ENCODE measurements around the gene GJB4.

Gene GJB4

GRCh38 chr1:34779005-34779404, 19.5 kb downstream of the GJB4 start:
- DNase-seq: no peak

- DNase-seq: peak; percentile 58
These were observed 20.0 kb downstream of the GJB4 start for GRCh38 chr1:34779526-34779925.

- DNase-seq: no peak
These were observed 20.4 kb downstream of the GJB4 start for GRCh38 chr1:34779962-34780361.

- no peak for DNase-seq
These were observed 21.0 kb downstream of the GJB4 start for GRCh38 chr1:34780528-34780927.

GRCh38 chr1:34781071-34781843, 21.7 kb downstream of the GJB4 start, which contains the start of gene GJB3:
Gene GJB3, plus strand, starts transcription at chr1:34781214. Its CDS starts 3,549 bp downstream, at chr1:34784763.
- DNase-seq: peak; percentile 52

- peak; percentile 63 for DNase-seq
These were observed 22.4 kb downstream of the GJB4 start for GRCh38 chr1:34781844-34782391.

GRCh38 chr1:34784751-34785221, 25.2 kb downstream of the GJB4 start:
- DNase-seq: no peak

GRCh38 chr1:34785231-34785874, 25.8 kb downstream of the GJB4 start:
- DNase-seq: no peak

GRCh38 chr1:34785875-34786470, 26.4 kb downstream of the GJB4 start:
- DNase-seq: no peak

- DNase-seq: peak; percentile 74
These were observed 27.2 kb downstream of the GJB4 start for GRCh38 chr1:34786521-34787325.

- DNase-seq: no peak
These were observed 28.2 kb downstream of the GJB4 start for GRCh38 chr1:34787461-34788420.

GRCh38 chr1:34790985-34791384, 31.4 kb downstream of the GJB4 start:
- no peak for DNase-seq

- DNase-seq: no peak
These were observed 32.9 kb downstream of the GJB4 start for GRCh38 chr1:34792424-34792823.

GRCh38 chr1:34792868-34793727, 33.6 kb downstream of the GJB4 start, which contains the start of gene GJA4:
Gene GJA4, plus strand, starts transcription at chr1:34792999. Its CDS starts 1,215 bp downstream, at chr1:34794214.
- DNase-seq: no peak

- no peak for DNase-seq
These were observed 34.7 kb downstream of the GJB4 start for GRCh38 chr1:34794001-34794789.

- no peak for DNase-seq
These were observed 35.2 kb downstream of the GJB4 start for GRCh38 chr1:34794790-34795180.

GRCh38 chr1:34795916-34796315, 36.4 kb downstream of the GJB4 start:
- DNase-seq: no peak

GRCh38 chr1:34796990-34797389, 37.5 kb downstream of the GJB4 start:
- DNase-seq: no peak

- no peak for DNase-seq
These were observed 40.7 kb downstream of the GJB4 start for GRCh38 chr1:34800214-34800613.
